Measurements from ENCODE around the gene NLRP6. TPM values are rescaled to one million over a fixed set of nuclear protein-coding genes. Genes with fewer than 3 reads are reported as not detected.
A peak's percentile ranks its signal among the peaks of the same experiment; 100 is the strongest.
"Not testable (repeated sequence)": the region's sequence is repeated elsewhere in the genome, so short reads cannot be mapped to it uniquely, and the experiment has no call there.

NLRP6 gene
- total RNA-seq, 1 donor from 2014 or later = 0.32 TPM

GRCh38 chr11:316031-316701, 38.0 kb downstream of the NLRP6 start:
- no peak for ATAC-seq
- DNase-seq = peak; percentile 64
- intact Hi-C loops (cut with micrococcal nuclease) = no loop called here

- DNase-seq (no peak), ATAC-seq (no peak)
- intact Hi-C loops (cut with micrococcal nuclease) = no loop called here
Observed at GRCh38 chr11:316891-317301, 38.7 kb downstream of the NLRP6 start.

- DNase-seq = peak; percentile 25
- ATAC-seq; intact Hi-C loops (cut with micrococcal nuclease): not testable (repeated sequence)
Observed at GRCh38 chr11:317668-318404, 39.6 kb downstream of the NLRP6 start.

- DNase-seq = peak; percentile 32
- ATAC-seq = peak; percentile 68
- intact Hi-C loops (cut with micrococcal nuclease) = not testable (repeated sequence)
Observed at GRCh38 chr11:318405-319120, 40.4 kb downstream of the NLRP6 start.

- DNase-seq (peak; percentile 51), ATAC-seq (peak; percentile 37)
- intact Hi-C loops (cut with micrococcal nuclease) = not testable (repeated sequence)
Observed at GRCh38 chr11:319121-319887, 41.1 kb downstream of the NLRP6 start.

GRCh38 chr11:319888-320273, 41.7 kb downstream of the NLRP6 start:
- ATAC-seq (peak; percentile 14), DNase-seq (peak; percentile 32)
- intact Hi-C loops (cut with micrococcal nuclease) = not testable (repeated sequence)

GRCh38 chr11:324156-324555, 45.9 kb downstream of the NLRP6 start:
- intact Hi-C loops (cut with micrococcal nuclease) = no loop called here
- DNase-seq (no peak), ATAC-seq (no peak)

- intact Hi-C loops (cut with micrococcal nuclease) = not testable (repeated sequence)
- ATAC-seq (peak; percentile 17), DNase-seq (peak; percentile 62)
Observed at GRCh38 chr11:324593-325517, 46.6 kb downstream of the NLRP6 start.

GRCh38 chr11:325796-326591, 47.8 kb downstream of the NLRP6 start:
- intact Hi-C loops (cut with micrococcal nuclease) = no loop called here
- ATAC-seq (no peak), DNase-seq (no peak)

GRCh38 chr11:326592-326841, 48.3 kb downstream of the NLRP6 start:
- ATAC-seq (no peak), DNase-seq (no peak)

GRCh38 chr11:326842-327580, 48.8 kb downstream of the NLRP6 start:
- intact Hi-C loops (cut with micrococcal nuclease) = no loop called here
- ATAC-seq (peak; percentile 87), DNase-seq (peak; percentile 89)

More at GRCh38 chr11:326592-326841, 48.3 kb downstream of the NLRP6 start:
- intact Hi-C loops (cut with micrococcal nuclease) = no loop called here

GRCh38 chr11:327581-327923, 49.3 kb downstream of the NLRP6 start:
- intact Hi-C loops (cut with micrococcal nuclease) = no loop called here
- ATAC-seq = no peak

GRCh38 chr11:328012-328411, 49.8 kb downstream of the NLRP6 start:
- intact Hi-C loops (cut with micrococcal nuclease) = no loop called here

More at GRCh38 chr11:327581-327923, 49.3 kb downstream of the NLRP6 start:
- DNase-seq = no peak

GRCh38 chr11:328516-329100, 50.4 kb downstream of the NLRP6 start:
- intact Hi-C loops (cut with micrococcal nuclease); DNase-seq; ATAC-seq: not testable (repeated sequence)

More at GRCh38 chr11:328012-328411, 49.8 kb downstream of the NLRP6 start:
- ATAC-seq (no peak), DNase-seq (no peak)

GRCh38 chr11:329886-330253, 51.7 kb downstream of the NLRP6 start:
- no peak for DNase-seq
- intact Hi-C loops (cut with micrococcal nuclease) = no loop called here
- ATAC-seq = no peak

GRCh38 chr11:330307-330693, 52.1 kb downstream of the NLRP6 start:
- no peak for ATAC-seq
- DNase-seq = no peak

More at GRCh38 chr11:330307-330693, 52.1 kb downstream of the NLRP6 start:
- intact Hi-C loops (cut with micrococcal nuclease) = no loop called here
